Upper lobe of left lung (tissue), 4 donors: ENCODE results near the gene MKI67.

Experiments used
- CTCF ChIP-seq, 6 experiments: fragments of 450-650 bp in 4 of 6; fragments of 200-600 bp in 2 of 6; sonication (generic) in 2 of 6; IDR thresholded peaks; one replicate each; pipeline ENCODE4 v1.5.1; 2016 to 2019; ENCODE audit warnings: antibody characterized with exemption in 6 of 6
- EP300 ChIP-seq, 4 donors: sonication (generic); formaldehyde crosslinking; IDR thresholded peaks; one replicate each; pipeline ENCODE4 v1.5.1; 2017; ENCODE audit warnings: antibody characterized with exemption in 4 of 4, control low read depth in 2 of 4
- POLR2A ChIP-seq, 4 donors: fragments of 450-650 bp; IDR thresholded peaks; one replicate each; pipeline ENCODE4 v1.5.1; 2016 to 2017; ENCODE audit warnings: antibody characterized with exemption in 4 of 4, mild to moderate bottlenecking in 2 of 4
- POLR2AphosphoS5 ChIP-seq, 2 donors: sonication (generic); formaldehyde crosslinking; IDR thresholded peaks; one replicate each; pipeline ENCODE4 v1.5.1; 2017; ENCODE audit warnings: antibody characterized with exemption in 2 of 2

- TF ChIP-seq CTCF (IDR thresholded peaks at IDR 0.05), result no peak
- no peak for TF ChIP-seq POLR2AphosphoS5 (IDR thresholded peaks at IDR 0.05)
- TF ChIP-seq POLR2A (IDR thresholded peaks at IDR 0.05), result no peak
- no peak for TF ChIP-seq EP300 (IDR thresholded peaks at IDR 0.05)
Observed at GRCh38 chr10:128064970-128065580, 61.1 kb downstream of the MKI67 start.
